ENCODE data around the gene MGAT5B. TPM values are rescaled to one million over a fixed set of nuclear protein-coding genes. Genes with fewer than 3 reads are reported as not detected.

MGAT5B gene
- total and polyA plus RNA-seq, 10 of the 15 experiments (the other 5 are each of a cell fraction or from before 2014, with no cell fraction given) = 0.13 TPM; not detected in 9

- in situ Hi-C loops (cut with MboI) = no loop called here
Measured at GRCh38 chr17:76917829-76918228, 49.6 kb downstream of the MGAT5B start.

More at GRCh38 chr17:76917829-76918228, 49.6 kb downstream of the MGAT5B start:
- H3K4me1 ChIP-seq (ENCODE audit: control insufficient read depth, insufficient read depth, low read length) = no peaks in the 10 kb centered on the region
- FAIRE-seq (no peak), DNase-seq (ENCODE audit: low read depth, low spot score) (no peak), ATAC-seq (no peak)
- no peaks in the 10 kb centered on the region for H3K79me2 ChIP-seq (ENCODE audit: control insufficient read depth, insufficient read depth, low read length)
- ChIA-PET RAD21 (ENCODE audit: unreplicated experiment) (no interaction called here), POLR2A (no interaction called here), CTCF (no interaction called here), SMC1A (ENCODE audit: uncharacterized antibody, unreplicated experiment) (no interaction called here)
- H4K20me1 ChIP-seq (ENCODE audit: control insufficient read depth, insufficient read depth) = no peaks in the 10 kb centered on the region
- no peak overlapping the region for H3K27ac ChIP-seq (ENCODE audit: control insufficient read depth, insufficient read depth)
- H3K9ac ChIP-seq (ENCODE audit: control insufficient read depth, insufficient read depth, low read length) = no peak overlapping the region
- no peak for TF ChIP-seq HCFC1 (IDR thresholded peaks at IDR 0.05; ENCODE audit: low read length)
- no peak for TF ChIP-seq JUND (IDR thresholded peaks at IDR 0.05; ENCODE audit: low read depth, low read length)
- no peak for TF ChIP-seq ZBTB33 (IDR thresholded peaks at IDR 0.05)
- no peak for TF ChIP-seq STAT3 (IDR thresholded peaks at IDR 0.05; ENCODE audit: low read depth, low read length)
- no peak for TF ChIP-seq HDAC2 (IDR thresholded peaks at IDR 0.05)
- TF ChIP-seq SMAD5 (IDR thresholded peaks at IDR 0.05; ENCODE audit: low read depth) = no peak
- no peak for TF ChIP-seq SRF (IDR thresholded peaks at IDR 0.05; ENCODE audit: low read depth in 2 of 2, low read length in 2 of 2)
- TF ChIP-seq BCLAF1 (IDR thresholded peaks at IDR 0.05) = no peak
- no peak overlapping the region for H3K4me2 ChIP-seq (ENCODE audit: control insufficient read depth, insufficient read depth)
- intact Hi-C loops (cut with micrococcal nuclease; ENCODE audit: unreplicated experiment) = no loop called here
- no peak overlapping the region for H2AFZ ChIP-seq (ENCODE audit: control insufficient read depth, low read depth, low read length)
- no peak overlapping the region for H3K4me3 ChIP-seq
- H3K9me3 ChIP-seq (replicated peaks; ENCODE audit: control insufficient read depth, insufficient read depth, low read length) = no peaks in the 10 kb centered on the region
- H3K27me3 ChIP-seq (replicated peaks in 1 of 2; ENCODE audit: control insufficient read depth in 2 of 2, insufficient read depth in 2 of 2, low read length in 1 of 2) = peaks cover 3 to 7% of the 10 kb centered on the region in 2 experiments; a peak in 3 of 4 replicates
- 21% methylated on average over 15 of the region's 15 CpGs for WGBS (ENCODE audit: insufficient coverage, insufficient replicate concordance, low lambda C conversion rate, missing lambda C conversion rate)
- no TSS peak for BruUV-seq (replicated peaks)
- H3K36me3 ChIP-seq (ENCODE audit: control insufficient read depth in 2 of 2, insufficient read depth in 2 of 2, low read length in 1 of 2) = no peaks in the 10 kb centered on the region
